Muscle of arm (tissue), 12 donors: ENCODE data around the gene WWOX. TPM values are rescaled to one million over a fixed set of nuclear protein-coding genes. Genes with fewer than 3 reads are reported as not detected.
A peak's percentile ranks its signal among the peaks of the same experiment; 100 is the strongest.
"Not testable (repeated sequence)": the region's sequence is repeated elsewhere in the genome, so short reads cannot be mapped to it uniquely, and the experiment has no call there.

Source experiments
- DNase-seq: peaks from one replicate; pipeline ENCODE4 v3.0.0-alpha.2; 2013
- polyA plus RNA-seq, 12 donors: library from polyadenylated mRNA; unstranded; fragments of 120-200 nt; gene quantifications; one replicate each; pipeline ENCODE4 v1.2.1, GENCODE V29; 2013; ENCODE audit not compliant: insufficient read length in 12 of 12

The WWOX gene
- polyA plus RNA-seq, 12 donors = 7.4 to 17.2 (median 10.9) TPM; not detected in 2

GRCh38 chr16:78490847-78491246, 391.4 kb downstream of the WWOX start:
- no peak for DNase-seq

- no peak for DNase-seq
Measured at GRCh38 chr16:78493573-78493972, 394.1 kb downstream of the WWOX start.

- no peak for DNase-seq
Measured at GRCh38 chr16:78494105-78494504, 394.7 kb downstream of the WWOX start.

GRCh38 chr16:78494674-78495073, 395.2 kb downstream of the WWOX start:
- no peak for DNase-seq

GRCh38 chr16:78496189-78496588, 396.7 kb downstream of the WWOX start:
- no peak for DNase-seq

- DNase-seq = no peak
Measured at GRCh38 chr16:78499399-78499798, 399.9 kb downstream of the WWOX start.

- no peak for DNase-seq
Measured at GRCh38 chr16:78500659-78501270, 401.3 kb downstream of the WWOX start.

- no peak for DNase-seq
Measured at GRCh38 chr16:78501744-78502143, 402.3 kb downstream of the WWOX start.

GRCh38 chr16:78502812-78503350, 403.4 kb downstream of the WWOX start:
- no peak for DNase-seq

GRCh38 chr16:78503602-78504001, 404.1 kb downstream of the WWOX start:
- peak; percentile 87 for DNase-seq

- peak; percentile 59 for DNase-seq
Measured at GRCh38 chr16:78504401-78504851, 405.0 kb downstream of the WWOX start.

- DNase-seq = no peak
Measured at GRCh38 chr16:78505036-78505435, 405.6 kb downstream of the WWOX start.

GRCh38 chr16:78505544-78506366, 406.3 kb downstream of the WWOX start:
- DNase-seq = peak; percentile 96

- no peak for DNase-seq
Measured at GRCh38 chr16:78506367-78507193, 407.1 kb downstream of the WWOX start.

GRCh38 chr16:78507576-78507975, 408.1 kb downstream of the WWOX start:
- no peak for DNase-seq

- no peak for DNase-seq
Measured at GRCh38 chr16:78509965-78510364, 410.5 kb downstream of the WWOX start.

GRCh38 chr16:78510496-78510895, 411.0 kb downstream of the WWOX start:
- no peak for DNase-seq

- no peak for DNase-seq
Measured at GRCh38 chr16:78513838-78514237, 414.4 kb downstream of the WWOX start.

GRCh38 chr16:78514888-78515287, 415.4 kb downstream of the WWOX start:
- not testable (repeated sequence) for DNase-seq

- no peak for DNase-seq
Measured at GRCh38 chr16:78515421-78515820, 416.0 kb downstream of the WWOX start.

GRCh38 chr16:78516006-78516736, 416.7 kb downstream of the WWOX start:
- DNase-seq = peak; percentile 23
